Peyer's patch (tissue), 4 donors: ENCODE data around the gene NPY4R.
"Not testable (repeated sequence)": the region's sequence is repeated elsewhere in the genome, so short reads cannot be mapped to it uniquely, and the experiment has no call there.

Experiments used
- CTCF ChIP-seq, 6 experiments: fragments of 450-650 bp in 4 of 6; fragments of 200-600 bp in 2 of 6; sonication (generic) in 1 of 6; IDR thresholded peaks; one replicate each; pipeline ENCODE4 v1.5.1; 2017 to 2019; ENCODE audit warnings: antibody characterized with exemption in 6 of 6, mild to moderate bottlenecking in 3 of 6, moderate library complexity in 1 of 6
- POLR2A ChIP-seq, 2 donors: fragments of 450-650 bp; IDR thresholded peaks; one replicate each; pipeline ENCODE4 v1.5.1; 2017; ENCODE audit warnings: antibody characterized with exemption in 2 of 2, mild to moderate bottlenecking in 2 of 2, moderate library complexity in 2 of 2

DNA sequence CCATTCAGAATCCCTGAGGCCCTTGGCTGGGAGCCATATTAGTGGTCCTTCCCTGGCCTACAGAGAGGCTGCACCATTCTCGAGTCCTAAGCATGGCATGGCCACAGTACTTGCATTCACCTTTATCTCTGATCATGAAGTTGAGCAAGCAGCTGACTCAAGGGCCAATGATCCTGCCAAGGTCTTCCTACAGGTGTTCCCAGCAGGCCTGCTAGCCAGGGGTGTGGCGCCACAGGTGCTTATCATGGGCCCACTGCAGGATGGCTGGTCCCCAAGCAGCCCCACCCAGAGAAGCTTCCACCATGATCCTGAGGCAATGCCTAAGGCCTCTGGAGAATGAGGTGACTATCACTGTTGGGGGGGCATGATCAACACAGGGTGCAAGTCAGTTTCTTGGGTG, 42.2 kb downstream of the NPY4R start:
- TF ChIP-seq POLR2A, CTCF (IDR thresholded peaks at IDR 0.05): not testable (repeated sequence)
